Measurements from ENCODE around the gene USP49. TPM values are rescaled to one million over a fixed set of nuclear protein-coding genes. Genes with fewer than 3 reads are reported as not detected.

USP49 gene
- total RNA-seq, 1 experiment from 2014 or later: 0.60 TPM

DNA sequence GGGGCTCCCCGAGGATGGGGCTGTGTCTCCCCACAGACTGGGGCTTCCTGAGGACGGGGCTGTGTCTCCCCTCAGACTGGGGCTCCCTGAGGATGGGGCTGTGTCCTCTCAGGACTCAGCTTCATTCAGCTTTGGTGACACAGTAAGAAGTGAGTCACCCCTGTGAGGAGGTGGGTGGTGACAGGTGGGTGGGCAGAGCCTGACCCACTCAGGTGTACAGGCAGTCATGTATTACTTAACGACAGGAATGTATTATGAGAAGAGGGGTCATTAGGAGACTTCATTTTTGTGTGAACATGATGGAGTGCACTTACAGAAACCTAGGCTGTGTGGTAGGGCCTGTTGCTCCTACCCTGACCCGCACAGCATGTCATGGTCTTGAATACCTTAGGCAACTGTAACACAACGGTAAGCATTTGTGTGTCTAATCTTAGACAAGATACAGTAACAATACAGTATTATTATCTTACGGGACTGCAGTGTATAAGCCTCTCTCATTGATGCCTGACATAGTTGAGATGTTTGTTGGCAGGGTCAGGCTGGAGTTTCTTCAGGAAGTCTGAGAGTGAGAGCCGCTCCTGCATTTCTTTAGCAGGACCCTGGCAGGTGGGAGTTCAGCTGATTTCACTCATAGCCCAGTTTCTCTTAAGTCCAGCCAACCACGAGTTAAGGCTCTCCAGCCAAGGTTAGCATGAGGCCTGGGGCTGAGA lies 137.1 kb downstream of the USP49 start:
- DNase-seq (ENCODE audit: low read depth): no peak

DNA sequence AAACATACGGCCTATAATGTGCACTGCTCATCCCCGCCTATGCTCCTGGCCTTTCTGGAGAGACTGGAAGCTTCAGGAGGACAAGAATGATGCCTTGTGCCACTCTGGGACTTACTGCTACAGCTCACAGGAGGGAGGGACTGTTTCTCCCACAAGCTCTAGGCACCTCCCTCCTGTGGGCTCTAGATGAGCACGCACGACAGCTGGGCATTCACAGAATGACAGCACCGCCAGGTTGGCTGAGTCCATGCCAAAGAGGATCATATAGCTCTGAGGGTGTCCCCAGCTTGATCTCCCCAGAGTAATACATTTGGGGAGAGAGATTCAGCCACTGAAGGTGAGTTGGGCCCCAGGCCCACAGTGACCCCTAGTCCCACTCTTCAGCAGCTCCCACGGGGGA lies 137.9 kb downstream of the USP49 start:
- DNase-seq (ENCODE audit: low read depth): no peak

DNA sequence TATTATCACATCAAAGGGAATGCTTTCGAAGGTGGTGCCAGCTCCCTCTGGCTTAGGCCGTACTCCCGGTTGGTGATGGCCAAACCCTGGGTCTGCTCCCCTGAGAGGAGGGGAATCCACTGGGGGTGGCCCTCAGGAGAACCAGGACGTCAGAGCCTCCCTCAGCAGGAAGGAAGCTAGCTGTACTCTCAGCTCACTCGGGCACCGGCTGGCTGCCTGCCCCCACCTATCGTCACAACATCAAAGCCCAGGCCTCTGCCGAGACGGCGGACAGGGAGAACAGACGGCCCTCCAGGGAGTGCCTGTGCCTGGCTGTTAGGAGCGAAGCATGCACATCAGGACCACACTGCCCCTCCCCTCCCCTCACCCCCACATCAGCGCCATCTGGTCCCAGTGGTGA lies 138.8 kb downstream of the USP49 start:
- DNase-seq (ENCODE audit: low read depth): no peak

DNA sequence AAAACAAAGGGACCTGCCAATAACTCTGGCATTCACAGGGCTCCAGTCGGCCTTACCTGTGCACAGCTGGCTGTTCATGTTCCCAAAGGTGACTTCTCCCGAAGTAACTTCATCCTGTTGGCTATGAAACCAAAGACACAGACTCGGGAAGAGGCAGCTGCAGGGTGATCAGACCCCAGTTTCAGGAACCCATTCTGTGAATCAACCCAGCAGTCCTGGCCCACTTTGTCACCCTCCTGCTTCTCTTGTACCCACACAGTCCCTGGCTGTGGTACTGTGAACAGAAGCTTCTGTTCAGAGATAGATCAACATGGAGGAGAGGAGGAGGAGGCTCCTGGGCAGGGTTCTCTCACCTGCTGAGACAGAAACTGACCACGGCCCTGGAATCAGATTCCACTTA lies 139.3 kb downstream of the USP49 start:
- DNase-seq (ENCODE audit: low read depth): no peak

DNA sequence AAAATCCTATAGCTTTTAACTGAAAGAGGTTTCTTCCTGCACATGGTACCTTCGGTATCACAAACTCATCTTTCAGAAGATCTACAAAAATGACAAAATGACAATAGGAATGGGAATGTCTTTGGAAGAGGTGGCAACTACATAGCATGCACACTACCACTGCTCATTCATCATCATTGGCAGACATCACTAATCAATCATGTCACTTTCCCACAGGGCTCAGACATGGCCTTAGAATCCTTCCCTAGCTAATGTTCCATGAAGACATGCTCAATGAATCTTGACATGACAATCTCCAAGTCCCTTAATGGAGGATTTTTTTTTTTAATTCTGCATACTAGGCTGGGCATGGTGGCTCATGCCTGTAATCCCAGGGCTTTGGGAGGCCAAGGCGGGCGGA lies 144.8 kb downstream of the USP49 start:
- no peak for DNase-seq (ENCODE audit: low read depth)

DNA sequence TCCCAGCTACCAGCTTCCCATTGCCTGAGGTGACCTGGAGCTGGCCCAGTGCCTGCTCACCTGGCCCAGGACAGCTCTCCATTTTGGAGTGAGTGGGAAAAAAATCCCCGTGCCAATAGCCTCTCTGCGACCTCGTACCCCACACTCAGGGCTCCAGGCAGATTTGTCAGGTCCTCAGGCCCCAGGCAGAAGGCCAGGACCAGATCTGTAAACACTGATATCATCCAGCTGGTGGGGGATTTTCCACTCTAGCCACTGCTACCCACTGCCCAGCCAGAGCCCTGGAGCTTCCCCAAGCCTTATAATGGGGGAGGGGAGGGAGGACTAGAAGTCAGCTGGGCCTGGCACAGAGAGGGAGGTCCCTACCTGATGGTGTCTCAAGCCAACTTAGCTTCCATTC lies 146.6 kb downstream of the USP49 start:
- DNase-seq (ENCODE audit: low read depth): no peak

DNA sequence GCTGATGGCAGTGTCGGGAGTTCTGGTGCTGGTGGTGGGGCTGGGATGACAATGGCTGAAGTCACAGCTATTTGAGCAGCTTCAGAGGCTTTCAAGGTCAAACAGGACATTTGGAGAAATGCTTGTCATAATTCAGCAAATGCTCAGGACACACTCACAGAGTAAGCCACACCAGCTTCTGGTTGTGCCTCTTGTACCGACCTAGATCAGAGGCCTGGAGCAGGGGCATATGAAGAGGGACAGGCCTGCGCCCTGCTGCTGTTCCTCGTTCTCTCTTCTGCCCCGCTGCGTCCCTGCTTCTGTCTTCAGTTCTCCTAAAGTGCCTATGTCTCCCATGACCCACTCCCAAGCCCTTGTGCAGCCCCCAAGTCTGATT lies 147.1 kb downstream of the USP49 start:
- DNase-seq (ENCODE audit: low read depth): no peak

DNA sequence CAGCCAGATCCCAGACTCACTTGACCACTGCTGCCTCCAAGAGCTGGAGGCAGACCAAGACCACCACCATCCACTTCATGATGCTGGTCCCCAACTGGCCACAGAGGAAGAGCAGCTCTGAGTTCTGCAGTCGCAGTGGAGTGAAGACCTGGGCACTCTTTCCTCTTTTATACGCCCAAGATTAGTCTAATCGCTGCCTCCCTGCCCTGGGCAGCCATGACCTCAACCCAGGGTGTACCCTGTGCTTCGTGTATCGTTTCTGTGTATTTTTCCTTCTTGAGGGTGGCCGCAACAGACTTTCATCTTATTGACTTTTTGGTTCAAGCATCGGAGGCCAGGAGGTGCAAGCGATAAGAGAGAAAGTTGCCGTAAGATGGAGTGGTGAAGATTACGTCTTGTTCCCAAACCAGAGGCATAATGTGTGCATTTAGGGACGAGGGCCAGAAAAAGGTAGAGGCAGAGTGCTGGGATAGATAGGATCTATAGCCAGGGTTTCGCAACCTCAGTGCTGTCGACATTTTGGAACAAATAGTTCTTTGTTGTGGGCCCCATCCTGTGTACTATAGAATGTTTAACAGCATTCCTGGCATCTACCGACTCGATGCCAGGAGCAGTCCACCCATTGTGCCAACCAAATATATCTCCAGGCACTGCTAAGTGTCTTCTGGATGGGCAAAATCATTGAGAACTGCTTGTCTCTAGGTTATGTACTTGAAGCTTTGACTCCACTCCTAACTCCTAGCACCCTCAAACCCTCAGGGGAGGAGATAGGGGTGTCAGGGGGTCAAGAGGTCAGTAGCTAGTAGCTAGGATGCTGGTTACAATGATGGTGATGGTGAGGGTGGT lies 147.7 kb downstream of the USP49 start, which contains the start of gene PGC:
TSS of gene PGC (minus strand) at position 142 of the 846 bp plus-strand sequence. CDS start at position 79, 63 bp downstream.
- no peak for DNase-seq (ENCODE audit: low read depth)

DNA sequence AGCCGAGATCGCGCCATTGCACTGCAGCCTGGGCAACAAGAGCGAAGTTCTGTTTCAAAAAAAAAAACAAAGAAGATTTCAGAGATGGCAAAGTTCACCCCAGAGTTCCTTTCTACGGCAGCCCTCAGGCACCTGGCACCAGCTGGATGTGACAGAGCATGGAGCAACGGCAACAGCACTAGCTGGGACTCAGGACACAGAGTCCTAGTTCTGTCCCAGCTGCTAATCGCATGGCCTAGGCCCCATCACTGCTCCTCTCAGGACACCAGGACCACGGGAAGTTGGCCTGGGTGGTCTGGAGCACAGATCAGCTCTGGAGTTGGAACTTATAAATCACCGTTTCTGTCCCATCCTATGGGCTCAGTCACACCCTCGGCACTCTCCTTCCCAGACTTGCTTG lies 149.1 kb downstream of the USP49 start:
- no peak for DNase-seq (ENCODE audit: low read depth)

DNA sequence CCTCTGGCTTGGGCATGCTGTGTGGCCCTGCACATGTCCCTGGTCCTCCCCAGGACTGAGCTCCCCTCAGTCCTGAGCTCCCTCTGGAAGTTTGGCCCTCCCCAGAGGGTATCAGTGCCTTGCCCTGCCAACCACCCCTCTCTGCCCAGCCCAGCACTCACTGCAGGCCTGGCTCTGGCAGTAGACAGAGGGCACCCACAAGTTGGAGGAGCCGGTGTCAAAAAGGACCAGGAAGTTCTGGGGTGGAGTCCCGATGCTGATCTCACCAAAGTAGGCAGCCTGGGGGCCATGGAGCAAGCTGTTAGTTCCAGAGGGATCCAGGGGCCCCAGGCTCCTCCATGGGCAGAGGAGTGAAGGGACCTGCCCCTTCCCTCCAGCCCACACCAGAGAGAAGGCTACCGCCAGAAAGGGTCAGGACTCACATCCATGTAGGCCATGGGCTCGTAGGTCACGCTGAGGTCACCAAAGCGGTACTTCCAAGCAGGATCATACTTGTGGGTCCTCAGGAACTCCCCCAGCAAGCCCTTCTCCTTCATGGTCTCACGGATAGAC lies 150.9 kb downstream of the USP49 start:
- DNase-seq (ENCODE audit: low read depth): no peak

DNA sequence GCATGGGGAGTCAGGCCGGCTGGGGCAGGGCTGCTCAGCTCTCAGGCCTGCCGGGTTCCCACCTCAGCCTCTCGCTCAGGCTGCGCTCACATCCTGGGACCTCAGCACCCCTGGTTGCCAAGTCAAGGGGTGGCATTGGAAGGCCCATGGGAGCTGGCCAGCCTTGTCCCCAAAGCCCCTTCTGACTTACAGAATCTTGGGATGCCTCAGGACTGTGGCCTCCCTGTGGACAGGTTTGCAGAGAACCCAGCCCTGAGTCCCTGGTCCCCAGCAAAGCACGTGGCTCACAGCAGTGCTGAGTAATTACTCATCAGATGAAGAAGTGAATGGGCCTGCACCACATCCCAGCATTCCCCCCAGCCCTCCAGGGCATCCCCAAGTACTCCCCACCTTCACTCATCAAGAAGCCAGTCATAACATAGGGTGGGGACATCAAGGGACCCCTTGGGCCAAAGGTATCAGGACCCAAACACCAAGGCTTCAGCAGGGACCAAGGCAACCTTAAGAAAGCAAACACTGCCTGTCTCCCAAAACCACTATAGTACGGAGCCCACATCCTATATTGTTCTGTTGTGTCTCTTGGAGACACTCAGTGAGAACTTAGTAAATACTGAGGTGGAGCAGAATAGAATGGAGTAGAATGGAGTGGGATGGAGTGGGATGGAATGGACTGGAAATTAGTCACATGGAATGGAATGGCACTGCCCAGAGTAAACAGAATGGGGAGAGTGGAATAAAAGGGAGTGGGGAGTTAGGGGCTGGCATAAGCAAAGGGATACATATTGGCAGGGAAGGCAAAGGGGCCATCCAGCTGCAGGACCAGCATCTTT lies 151.6 kb downstream of the USP49 start:
- DNase-seq (ENCODE audit: low read depth): no peak

DNA sequence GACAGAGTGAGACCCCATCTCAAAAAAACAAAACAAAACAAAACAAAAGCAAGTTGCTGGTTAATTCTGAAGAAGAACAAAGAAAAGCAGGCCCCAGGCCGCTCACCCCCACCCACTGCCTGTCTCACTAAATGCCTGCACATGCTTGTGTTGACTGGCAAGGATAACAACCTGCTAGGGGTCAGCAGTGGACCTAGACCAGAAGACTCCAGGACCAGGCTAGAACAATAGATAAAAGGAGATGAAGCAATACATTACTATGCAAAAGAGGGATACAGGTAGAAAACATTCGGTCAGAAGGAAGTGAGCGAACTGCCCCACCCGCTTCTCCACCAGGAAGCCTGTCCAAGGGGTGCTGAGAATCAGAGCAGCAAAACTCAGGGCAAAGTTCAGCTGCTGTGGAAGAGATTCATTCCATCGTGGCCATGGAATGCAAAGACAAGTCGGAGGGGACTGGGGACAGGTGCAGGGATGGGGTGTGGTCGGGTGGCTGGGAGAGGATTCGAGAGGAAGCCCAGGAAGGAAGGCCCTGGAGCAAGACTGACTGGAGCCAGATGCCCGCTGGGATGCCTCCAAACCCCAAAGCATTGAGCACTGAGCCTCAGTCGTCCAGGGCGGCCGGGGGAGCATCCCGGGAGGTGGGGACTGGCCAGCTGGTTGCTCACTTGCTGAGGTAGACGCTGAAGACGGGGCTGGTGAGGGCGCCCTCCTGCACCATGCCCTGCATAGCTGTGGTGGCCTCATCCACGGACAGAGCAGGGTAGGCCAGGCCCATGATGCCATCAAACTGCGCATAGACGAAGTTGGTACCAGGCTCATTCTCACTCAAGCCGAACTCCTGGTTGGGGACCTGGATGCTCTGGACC lies 153.3 kb downstream of the USP49 start:
- no peak for DNase-seq (ENCODE audit: low read depth)

DNA sequence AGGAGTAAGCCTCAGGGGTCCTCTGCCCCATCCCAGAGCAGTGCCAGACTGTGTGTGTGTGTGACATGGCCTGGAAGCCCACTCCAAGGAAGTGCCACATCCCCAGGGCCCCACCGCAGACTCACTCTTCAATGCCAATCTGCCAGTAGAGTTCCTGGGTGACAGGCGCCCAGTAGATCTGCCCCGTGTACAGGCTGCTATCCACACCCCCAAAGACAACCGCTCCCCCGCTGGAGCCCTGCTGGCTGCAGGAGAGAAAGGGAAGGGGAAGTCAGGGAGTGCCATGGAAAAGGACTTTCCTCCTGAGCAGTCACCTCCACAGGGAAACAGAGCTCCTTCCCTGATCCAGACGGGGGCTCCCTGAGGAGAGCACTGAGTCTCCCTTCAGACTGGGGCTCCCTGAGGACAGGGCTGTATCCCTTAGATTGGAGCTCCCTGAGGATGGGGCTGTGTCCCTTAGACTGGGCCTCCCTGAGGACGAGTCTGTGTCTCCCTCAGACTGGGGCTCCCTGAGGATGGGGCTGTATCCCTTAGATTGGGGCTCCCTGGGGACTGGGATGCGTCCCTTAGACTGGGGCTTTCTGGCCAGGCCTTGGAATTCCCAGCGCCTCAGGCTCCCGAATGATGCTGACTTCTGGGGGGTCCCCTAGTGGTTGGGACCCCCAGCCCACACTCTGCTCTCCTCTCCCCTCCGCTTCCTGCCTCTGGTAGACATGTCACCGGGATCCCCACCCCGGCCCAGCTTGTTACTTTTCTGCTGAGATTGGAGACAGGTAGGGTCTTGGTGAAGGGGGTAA lies 154.6 kb downstream of the USP49 start:
- no peak for DNase-seq (ENCODE audit: low read depth)

Other genes with a start within 250 kb of the USP49 start
- gene TFEB, start 159.8 kb downstream of the USP49 start, total RNA-seq (2014; rRNA removed; shearing (Covaris generic)): 11.7 and 11.8 TPM in 2 replicates
- not detected in 2 replicates for gene PGC, start 148.0 kb downstream of the USP49 start, total RNA-seq (2014; rRNA removed; shearing (Covaris generic))
- gene FRS3, start 115.5 kb downstream of the USP49 start, total RNA-seq (2014; rRNA removed; shearing (Covaris generic)): 1.2 and 2.3 TPM in 2 replicates
- gene PRICKLE4, start 114.6 kb downstream of the USP49 start, total RNA-seq (2014; rRNA removed; shearing (Covaris generic)): 0.12 and 0.88 TPM in 2 replicates
- 228 and 261 TPM in 2 replicates for gene TOMM6, start 107.7 kb downstream of the USP49 start, total RNA-seq (2014; rRNA removed; shearing (Covaris generic))
- gene MED20, start 25.8 kb upstream of the USP49 start, total RNA-seq (2014; rRNA removed; shearing (Covaris generic)): 22.7 and 24.2 TPM in 2 replicates
- 17.6 and 22.3 TPM in 2 replicates for gene BYSL, start 26.1 kb upstream of the USP49 start, total RNA-seq (2014; rRNA removed; shearing (Covaris generic))
- gene CCND3, start 46.4 kb upstream of the USP49 start, total RNA-seq (2014; rRNA removed; shearing (Covaris generic)): 36.5 and 47.7 TPM in 2 replicates
- gene TAF8, start 155.1 kb upstream of the USP49 start, total RNA-seq (2014; rRNA removed; shearing (Covaris generic)): 22.6 and 29.1 TPM in 2 replicates
- gene C6orf132, start 247.2 kb upstream of the USP49 start, total RNA-seq (2014; rRNA removed; shearing (Covaris generic)): not detected in 2 replicates